ENCODE data around the gene INSRR.

- TF ChIP-seq POLR2A (IDR thresholded peaks at IDR 0.05; ENCODE audit: low read length) (no peak), CBX8 (IDR thresholded peaks at IDR 0.05) (no peak), EP300 (IDR thresholded peaks at IDR 0.05) (no peak), RARB (CRISPR knock-in tag; IDR thresholded peaks at IDR 0.05) (no peak), RAD21 (conservative IDR thresholded peaks at IDR 0.05 in 1 of 2, IDR thresholded peaks at IDR 0.05 in 1 of 2) (no peak), ZFP36 (IDR thresholded peaks at IDR 0.05; ENCODE audit: borderline replicate concordance, partially characterized antibody) (no peak), JUN (IDR thresholded peaks at IDR 0.05) (no peak), MAFK (IDR thresholded peaks at IDR 0.05; ENCODE audit: partially characterized antibody) (no peak)
- TF ChIP-seq, protein P1, sequence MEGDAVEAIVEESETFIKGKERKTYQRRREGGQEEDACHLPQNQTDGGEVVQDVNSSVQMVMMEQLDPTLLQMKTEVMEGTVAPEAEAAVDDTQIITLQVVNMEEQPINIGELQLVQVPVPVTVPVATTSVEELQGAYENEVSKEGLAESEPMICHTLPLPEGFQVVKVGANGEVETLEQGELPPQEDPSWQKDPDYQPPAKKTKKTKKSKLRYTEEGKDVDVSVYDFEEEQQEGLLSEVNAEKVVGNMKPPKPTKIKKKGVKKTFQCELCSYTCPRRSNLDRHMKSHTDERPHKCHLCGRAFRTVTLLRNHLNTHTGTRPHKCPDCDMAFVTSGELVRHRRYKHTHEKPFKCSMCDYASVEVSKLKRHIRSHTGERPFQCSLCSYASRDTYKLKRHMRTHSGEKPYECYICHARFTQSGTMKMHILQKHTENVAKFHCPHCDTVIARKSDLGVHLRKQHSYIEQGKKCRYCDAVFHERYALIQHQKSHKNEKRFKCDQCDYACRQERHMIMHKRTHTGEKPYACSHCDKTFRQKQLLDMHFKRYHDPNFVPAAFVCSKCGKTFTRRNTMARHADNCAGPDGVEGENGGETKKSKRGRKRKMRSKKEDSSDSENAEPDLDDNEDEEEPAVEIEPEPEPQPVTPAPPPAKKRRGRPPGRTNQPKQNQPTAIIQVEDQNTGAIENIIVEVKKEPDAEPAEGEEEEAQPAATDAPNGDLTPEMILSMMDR (IDR thresholded peaks at IDR 0.05) = no peak
- TF ChIP-seq, protein P2, sequence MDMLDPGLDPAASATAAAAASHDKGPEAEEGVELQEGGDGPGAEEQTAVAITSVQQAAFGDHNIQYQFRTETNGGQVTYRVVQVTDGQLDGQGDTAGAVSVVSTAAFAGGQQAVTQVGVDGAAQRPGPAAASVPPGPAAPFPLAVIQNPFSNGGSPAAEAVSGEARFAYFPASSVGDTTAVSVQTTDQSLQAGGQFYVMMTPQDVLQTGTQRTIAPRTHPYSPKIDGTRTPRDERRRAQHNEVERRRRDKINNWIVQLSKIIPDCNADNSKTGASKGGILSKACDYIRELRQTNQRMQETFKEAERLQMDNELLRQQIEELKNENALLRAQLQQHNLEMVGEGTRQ (IDR thresholded peaks at IDR 0.05) = no peak
- TF ChIP-seq, protein P3, sequence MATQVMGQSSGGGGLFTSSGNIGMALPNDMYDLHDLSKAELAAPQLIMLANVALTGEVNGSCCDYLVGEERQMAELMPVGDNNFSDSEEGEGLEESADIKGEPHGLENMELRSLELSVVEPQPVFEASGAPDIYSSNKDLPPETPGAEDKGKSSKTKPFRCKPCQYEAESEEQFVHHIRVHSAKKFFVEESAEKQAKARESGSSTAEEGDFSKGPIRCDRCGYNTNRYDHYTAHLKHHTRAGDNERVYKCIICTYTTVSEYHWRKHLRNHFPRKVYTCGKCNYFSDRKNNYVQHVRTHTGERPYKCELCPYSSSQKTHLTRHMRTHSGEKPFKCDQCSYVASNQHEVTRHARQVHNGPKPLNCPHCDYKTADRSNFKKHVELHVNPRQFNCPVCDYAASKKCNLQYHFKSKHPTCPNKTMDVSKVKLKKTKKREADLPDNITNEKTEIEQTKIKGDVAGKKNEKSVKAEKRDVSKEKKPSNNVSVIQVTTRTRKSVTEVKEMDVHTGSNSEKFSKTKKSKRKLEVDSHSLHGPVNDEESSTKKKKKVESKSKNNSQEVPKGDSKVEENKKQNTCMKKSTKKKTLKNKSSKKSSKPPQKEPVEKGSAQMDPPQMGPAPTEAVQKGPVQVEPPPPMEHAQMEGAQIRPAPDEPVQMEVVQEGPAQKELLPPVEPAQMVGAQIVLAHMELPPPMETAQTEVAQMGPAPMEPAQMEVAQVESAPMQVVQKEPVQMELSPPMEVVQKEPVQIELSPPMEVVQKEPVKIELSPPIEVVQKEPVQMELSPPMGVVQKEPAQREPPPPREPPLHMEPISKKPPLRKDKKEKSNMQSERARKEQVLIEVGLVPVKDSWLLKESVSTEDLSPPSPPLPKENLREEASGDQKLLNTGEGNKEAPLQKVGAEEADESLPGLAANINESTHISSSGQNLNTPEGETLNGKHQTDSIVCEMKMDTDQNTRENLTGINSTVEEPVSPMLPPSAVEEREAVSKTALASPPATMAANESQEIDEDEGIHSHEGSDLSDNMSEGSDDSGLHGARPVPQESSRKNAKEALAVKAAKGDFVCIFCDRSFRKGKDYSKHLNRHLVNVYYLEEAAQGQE (IDR thresholded peaks at IDR 0.05) = no peak
These were observed 54.9 kb downstream of the INSRR start for GRCh38 chr1:156804026-156804425.

Data from A549 (cell line).